Keratinocyte (primary cell): Measurements from ENCODE around the gene PLPPR1.

Experiments
- CTCF ChIP-seq, 3 experiments: IDR thresholded peaks in 1 of 3; conservative IDR thresholded peaks in 1 of 3; optimal IDR thresholded peaks in 1 of 3; 2 replicates in 2 of 3; 3 replicates in 1 of 3; pipeline versions ENCODE3 to v1.5.1; 2011; ENCODE audit warnings: low read length in 3 of 3, mild to moderate bottlenecking in 3 of 3, moderate library complexity in 2 of 3, control low read depth in 1 of 3, inconsistent platforms in 1 of 3; ENCODE audit not compliant: insufficient read depth in 2 of 3; ENCODE audit errors: extremely low read depth in 1 of 3
- EZH2 ChIP-seq: IDR thresholded peaks from one replicate; pipeline ENCODE4 v1.6.1; 2012; ENCODE audit warnings: inconsistent platforms, mild to moderate bottlenecking, low read length, moderate library complexity

- TF ChIP-seq EZH2 (no peak), CTCF (optimal IDR thresholded peaks at IDR 0.05 in 1 of 3, IDR thresholded peaks at IDR 0.05 in 1 of 3, conservative IDR thresholded peaks at IDR 0.05 in 1 of 3; ENCODE audit: extremely low read depth in 1 of 3, insufficient read depth in 2 of 3, low read length in 3 of 3) (no peak)
Observed at GRCh38 chr9:101353683-101354082, 325.2 kb downstream of the PLPPR1 start.
